Body of pancreas (tissue), 4 donors: ENCODE measurements around the gene UGGT2.

Source experiments
- CTCF ChIP-seq, 7 experiments: fragments of 450-650 bp in 4 of 7; fragments of 200-600 bp in 3 of 7; sonication (generic) in 3 of 7; IDR thresholded peaks; one replicate each; pipeline ENCODE4 v1.5.1; 2016 to 2019; ENCODE audit warnings: antibody characterized with exemption in 7 of 7
- POLR2A ChIP-seq, 3 donors: fragments of 450-650 bp; IDR thresholded peaks; one replicate each; pipeline ENCODE4 v1.6.1; 2016; ENCODE audit warnings: antibody characterized with exemption in 3 of 3, mild to moderate bottlenecking in 2 of 3

- TF ChIP-seq POLR2A (IDR thresholded peaks at IDR 0.05) (no peak), CTCF (IDR thresholded peaks at IDR 0.05) (no peak)
Observed at GRCh38 chr13:95950103-95950502, 103.1 kb downstream of the UGGT2 start.
